GM19372 (cell line): ENCODE results near the gene GRK5.

Source experiments
- ATAC-seq: cut with Tn5 transposase; IDR thresholded peaks from one replicate; pipeline ENCODE4 v1.9.1; 2021; ENCODE audit warnings: mild to moderate bottlenecking, low read depth, moderate library complexity; ENCODE audit not compliant: unreplicated experiment

Gene GRK5

DNA sequence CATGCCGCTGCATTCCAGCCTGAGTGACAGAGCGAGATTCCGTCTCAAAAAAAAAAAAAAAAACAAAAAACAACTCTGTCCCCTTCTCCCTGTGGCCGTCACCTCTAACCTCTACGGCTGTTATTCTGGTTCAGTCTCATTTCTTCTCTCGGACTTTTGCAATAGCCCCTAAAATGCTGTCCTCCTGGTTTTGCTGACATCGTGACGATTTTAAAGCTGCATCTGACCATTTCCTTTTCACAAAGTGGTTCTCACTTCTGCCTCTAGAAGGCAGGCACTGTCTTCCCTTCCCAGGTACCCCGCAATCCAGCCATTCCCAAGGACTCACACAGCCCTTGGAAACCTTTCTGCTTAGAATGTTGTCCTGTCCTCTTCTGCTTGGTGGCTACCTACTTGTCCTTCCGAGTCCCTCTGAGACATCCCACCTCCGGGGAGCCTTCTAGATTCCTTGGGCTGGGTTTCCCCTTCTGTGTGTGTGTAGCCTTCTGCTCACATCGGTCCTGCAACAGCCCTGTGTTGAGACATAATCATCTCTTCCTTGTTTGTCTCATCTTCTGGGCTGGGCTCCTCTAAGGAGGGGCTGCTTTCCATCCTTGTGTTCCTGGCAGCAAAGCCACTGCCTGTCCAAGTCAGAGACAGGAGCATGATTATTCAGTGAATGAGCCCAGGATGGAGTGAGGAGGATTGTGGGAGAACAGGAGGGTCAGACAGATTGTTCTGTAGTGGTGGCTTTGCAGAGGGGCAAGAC lies 83.1 kb downstream of the GRK5 start:
- no peak for ATAC-seq

DNA sequence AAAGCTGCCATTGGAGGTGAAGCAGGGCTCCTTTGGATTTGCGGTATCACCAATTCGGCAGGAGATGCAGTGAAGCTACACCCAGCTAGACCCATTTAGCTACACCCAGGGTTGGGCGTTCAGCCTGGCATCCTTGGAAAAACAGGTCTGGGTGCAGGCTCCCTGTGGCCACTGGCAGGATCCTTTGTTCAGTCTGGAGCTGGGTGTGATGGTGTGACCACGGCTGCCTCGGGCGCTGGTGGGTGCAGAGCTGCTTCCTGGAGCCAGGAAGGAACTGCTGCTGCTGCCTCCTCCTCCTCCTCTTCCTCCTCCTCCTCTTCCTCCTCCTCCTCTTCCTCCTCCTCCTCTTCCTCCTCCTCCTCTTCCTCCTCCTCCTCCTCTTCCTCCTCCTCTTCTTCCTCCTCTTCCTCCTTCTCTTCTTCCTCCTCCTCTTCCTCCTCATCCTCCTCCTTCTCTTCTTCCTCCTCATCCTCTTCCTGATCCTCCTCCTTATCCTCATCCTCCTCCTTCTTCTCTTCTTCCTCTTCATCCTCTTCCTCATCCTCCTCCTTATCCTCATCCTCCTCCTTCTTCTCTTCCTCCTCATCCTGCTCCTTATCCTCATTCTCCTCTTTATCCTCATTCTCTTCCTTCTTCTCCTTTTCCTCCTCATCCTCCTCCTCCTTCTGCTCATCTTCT lies 84.0 kb downstream of the GRK5 start:
- no peak for ATAC-seq

DNA sequence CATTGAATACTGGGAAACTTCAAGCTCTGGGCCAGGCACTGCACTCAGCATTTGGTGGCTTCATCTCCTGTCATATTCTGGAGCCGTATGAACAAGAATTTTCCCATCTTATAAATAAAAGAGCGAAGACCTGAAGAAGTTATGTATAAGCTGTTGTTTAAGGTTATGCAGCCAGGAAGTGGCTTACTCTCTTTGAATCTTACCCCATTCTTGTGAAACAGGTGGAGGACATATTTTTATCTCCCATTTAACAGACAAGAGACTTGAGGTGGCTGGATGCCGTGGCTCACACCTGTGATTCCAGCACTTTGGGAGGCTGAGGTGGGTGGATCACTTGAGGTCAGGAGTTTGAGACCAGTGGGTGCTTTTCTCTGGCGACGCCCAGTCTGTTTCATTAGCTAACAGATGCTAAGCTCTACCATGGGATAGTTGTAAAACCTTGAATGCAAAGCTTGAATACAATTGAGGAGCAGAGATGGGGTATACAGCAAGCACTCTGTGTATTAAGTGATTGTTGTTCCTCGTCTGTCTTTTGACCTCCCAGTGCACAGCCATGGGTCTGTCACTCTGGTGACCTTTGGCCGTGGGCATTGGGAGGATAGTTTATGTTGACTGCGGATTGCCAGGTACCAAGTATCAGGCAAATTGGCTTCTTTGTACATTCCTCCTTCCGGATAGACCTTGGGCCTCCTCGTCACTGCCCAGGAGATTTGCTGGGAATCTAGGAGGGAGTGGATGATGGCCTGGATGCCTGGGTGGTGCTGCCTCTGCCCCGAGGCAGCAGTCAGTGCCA lies 85.8 kb downstream of the GRK5 start:
- no peak for ATAC-seq

DNA sequence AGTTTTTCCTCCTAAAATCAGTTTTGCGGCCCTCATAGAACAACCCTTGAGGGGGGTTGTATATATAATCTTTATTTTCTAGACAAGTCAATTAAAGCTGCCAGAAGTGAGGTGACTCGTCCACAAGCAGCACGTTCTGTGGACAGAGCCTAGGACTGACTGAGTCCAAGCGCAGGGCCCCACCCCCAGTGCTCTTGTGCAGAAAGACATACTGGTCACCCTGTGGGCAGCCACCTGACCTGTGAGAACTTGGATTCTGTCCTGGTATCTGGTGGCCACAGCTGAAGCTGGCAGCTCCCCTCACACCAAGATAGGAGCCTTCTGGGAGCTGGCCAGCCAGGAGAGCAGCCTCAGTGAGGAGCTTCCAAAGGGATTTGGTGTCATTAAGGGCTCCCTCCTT lies 89.3 kb downstream of the GRK5 start:
- ATAC-seq = no peak

DNA sequence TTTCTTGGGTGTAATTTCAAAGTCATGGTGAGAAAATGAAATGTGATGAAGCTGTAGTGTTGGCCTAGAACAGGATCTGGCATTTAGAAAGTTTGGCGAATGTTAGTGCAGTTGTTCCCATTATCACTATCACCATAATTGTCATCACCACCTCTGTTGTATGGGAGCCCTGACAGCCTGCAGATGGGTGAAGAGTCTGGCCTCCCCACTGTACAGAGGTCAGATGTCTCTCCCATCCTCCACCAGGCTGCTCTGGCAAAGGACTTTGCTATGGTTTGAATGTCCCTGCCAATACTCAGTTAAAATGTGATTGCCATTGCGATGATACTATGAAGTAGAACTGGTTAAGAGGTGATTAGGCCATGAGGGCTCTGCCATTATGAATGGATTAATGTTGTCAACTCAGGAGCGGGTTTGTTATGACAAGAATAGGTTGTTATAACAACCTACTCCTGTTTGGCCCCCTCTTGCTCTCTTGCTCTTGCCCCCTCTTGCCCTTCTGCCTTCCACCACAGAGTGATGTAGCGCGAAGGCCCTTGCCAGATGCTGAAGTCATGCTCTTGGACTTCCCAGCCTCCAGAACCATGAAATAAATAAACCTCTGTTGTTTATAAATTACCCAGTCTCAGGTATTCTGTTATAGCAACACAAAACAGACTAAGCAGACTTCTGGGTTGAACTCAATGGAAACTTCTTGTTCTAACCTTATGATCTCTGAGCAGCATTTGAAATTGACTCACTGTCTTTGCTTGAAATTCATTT lies 90.0 kb downstream of the GRK5 start:
- ATAC-seq = no peak

DNA sequence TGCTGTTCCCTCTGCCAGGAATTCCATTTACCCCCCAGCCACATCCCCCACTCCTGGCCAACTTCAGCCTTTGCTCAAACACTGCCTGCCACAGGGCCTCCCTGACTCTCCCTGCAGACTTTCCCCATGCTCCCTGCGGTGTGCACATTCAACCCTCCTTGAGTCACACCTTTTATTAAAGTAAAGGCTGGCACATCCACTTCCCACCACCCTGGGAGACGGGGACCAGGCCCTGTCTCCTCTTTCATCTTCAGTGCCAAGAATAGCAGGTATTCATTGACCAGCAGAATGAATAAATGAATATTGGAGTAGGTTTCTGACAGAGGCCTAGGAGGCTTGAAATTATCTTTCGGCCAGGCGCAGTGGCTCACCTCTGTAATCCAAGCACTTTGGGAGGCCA lies 91.4 kb downstream of the GRK5 start:
- no peak for ATAC-seq

DNA sequence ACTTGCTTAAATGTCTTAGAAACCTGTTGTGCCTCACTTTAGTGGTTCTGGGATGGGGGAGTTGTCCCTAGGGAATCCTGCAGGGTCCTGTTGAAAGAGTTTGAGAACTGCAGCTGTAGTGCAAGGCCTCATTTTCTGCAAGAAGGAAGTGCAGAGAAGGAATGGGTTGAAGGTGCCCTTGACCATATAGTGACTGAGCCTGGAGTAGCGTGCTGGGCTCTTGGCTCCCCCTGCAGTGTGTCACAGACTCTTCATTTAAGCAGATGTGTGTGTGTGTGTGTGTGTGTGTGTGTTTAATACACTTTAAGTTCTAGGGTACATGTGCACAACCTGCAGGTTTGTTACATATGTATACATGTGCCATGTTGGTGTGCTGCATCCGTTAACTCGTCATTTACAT lies 92.2 kb downstream of the GRK5 start:
- no peak for ATAC-seq

DNA sequence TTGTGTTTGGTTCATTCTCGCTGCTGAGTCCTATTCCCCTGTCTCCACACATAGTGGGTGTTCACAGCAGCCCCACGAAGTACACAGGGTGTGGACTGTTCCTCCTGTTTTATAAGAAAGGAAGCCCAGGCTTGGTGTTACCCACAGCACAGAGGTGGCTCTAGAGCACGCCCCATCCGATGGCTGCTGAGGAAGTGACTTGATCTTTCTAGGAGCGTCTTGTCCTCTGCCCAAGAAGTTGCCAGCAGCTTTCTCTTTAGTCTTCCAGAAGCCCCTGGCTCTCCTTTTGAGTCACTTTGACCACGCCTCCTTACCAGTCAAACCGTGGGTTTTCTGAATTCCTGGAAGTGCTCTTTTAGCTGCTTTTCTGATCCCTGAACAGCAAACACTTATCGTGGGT lies 94.0 kb downstream of the GRK5 start:
- ATAC-seq = no peak

DNA sequence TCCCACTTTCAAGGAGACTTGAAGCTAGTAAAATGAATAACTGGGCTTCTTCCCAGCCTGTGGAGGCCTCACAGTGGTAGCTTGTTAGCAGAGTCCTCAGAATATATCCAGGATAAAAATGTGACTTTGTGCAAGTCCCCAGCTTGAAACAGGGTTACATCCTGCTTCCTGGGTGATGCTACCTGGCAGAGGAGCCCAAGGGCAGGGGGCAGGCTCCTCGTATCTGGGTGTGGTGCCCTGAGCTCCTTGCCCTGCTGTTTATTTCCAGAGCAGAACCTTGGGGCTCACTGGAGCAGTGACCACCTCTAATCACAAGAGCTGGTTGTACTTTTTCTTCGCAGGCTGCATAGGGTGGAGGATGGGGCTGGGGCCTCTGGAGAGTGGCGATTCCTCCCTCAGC lies 94.8 kb downstream of the GRK5 start:
- ATAC-seq = no peak

DNA sequence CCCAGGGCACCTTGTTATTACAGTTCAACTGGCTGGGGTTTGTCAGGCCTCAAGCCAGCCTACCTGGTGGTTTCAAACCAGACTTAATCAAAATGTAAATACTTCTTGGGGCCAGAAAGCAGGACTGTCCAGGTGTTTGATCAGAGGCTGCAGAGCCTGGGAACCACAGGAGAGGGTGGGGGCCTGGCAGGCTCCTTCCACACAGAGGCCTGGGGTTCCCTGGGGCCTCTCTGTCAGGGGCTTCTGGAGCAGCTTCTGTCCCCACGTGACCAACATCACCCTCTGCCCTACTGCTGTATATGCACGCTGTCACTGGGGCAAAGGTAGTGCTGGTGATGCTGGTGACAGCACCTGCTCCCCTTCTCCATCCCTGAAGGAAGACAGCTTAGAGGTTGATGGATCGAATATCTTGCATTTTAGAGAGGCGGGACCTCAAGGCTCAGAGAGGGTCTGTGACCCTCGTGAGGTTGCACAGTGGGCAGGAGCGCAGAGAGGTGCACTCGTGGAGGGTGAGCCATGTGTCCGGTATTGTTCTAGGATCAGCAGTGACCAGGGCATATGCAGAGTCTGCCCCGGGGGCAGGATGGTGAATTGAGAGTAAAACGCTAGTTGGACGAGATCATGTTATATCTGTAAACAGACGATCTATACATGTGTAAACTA lies 95.4 kb downstream of the GRK5 start:
- ATAC-seq = no peak

DNA sequence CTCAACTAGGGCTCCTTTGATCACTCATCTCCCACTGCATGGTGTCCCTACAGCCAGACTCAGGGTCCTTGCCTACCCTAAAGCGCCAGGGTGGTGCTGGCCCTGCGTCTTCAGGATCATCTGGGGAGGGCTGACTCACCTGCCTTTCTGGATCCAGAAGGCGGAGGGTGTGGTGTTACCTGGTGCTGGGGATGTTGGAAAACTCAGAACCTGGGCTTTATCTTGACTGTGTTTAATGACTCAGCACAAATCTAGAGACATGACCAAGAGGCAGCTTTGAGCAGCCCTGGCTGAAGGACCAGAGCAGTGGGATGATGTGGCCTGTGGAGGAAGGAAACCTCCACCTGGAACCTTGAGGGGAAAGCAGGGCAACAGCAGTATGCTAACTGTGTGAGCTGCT lies 96.5 kb downstream of the GRK5 start:
- ATAC-seq = no peak

DNA sequence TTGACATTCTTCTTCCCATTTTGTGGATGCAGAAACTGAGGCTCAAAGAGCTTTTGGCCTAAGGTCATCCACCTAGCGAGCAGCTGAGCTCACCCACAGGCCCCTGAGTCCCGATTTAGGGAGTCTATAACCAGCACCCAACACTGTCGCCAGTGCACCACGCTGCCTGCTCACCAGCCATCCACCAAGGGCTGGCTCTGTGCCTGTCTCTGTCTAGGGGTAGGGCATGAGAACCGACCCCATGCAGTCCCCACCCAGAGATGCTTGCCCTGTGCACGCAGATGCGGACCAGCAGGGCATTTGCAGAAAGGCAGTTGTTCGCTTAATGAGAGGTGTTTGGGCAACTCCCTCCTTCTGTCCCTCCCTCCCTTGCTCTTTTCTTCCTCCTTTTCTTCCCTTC lies 97.2 kb downstream of the GRK5 start:
- no peak for ATAC-seq

DNA sequence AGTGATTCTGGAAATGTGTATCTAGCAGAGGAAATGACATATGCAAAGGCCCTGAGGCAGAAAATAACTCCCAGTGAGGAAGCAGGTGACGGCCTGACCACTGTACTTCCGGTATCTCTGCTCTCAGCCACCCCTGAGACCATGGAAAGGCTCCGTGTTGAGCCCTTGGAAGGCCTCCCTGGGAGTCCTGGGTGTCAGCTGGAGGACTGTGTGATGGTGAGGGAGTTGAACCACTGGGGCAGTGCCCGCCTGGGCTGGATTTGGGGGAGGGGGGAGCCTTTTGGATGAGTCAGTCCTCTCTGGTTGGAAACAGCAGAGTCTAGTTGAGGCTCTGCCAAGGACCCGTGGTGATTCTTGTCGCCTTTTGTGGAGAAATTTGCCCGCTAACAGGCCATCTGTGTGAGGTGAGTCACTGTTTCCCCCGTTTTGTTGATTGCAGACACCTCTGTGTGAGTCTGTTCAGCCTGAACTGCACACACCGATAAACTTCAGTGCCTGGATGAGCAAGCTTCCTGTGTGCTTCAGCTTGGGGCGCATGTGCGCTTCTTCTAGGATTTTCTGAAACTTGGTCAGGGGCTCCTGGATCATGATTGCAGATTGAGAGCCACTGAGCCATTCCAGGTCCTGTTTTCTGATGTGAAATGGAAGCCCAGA lies 98.6 kb downstream of the GRK5 start:
- peak; percentile 47 for ATAC-seq

DNA sequence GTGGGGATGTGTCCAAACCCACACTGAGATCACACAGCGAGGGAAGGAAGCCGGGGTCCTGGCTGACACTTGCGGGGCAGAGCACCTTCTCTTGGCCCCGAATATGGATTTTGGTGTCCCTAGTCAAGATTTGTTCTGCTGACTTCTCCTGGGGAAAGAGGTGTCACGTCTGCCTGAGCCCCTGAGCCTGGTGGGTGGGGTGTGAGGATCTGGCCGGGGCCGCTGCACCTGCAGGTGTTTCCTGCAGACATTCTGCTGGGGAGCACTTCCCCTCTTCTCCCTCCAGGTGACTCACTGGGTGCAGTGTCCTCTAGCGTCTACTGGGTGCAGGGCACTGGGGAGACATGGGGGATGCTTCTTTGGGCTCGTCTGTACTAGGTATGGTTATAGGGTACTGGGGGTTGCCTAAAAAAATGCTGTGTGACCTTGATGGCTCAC lies 99.2 kb downstream of the GRK5 start:
- ATAC-seq = peak; percentile 70

DNA sequence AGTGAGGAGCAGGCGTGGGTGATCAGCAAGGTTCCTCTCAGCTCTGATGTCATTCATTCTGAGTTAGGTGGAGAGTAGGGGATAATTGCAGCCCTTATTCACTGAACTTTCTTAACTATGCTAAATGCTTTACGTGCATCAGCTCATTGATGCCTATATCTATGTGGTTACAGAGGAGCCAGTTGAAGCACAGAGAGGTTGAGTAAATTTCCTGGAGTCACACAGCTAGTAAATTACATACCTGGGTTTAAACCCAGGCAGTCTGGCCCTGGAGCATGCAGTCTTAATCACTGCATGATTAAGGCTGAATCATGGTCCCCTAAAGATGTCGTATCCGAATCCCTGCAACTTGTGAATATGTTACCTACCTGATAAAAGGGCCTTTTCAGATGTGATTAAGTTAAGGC lies 99.6 kb downstream of the GRK5 start:
- ATAC-seq = no peak

DNA sequence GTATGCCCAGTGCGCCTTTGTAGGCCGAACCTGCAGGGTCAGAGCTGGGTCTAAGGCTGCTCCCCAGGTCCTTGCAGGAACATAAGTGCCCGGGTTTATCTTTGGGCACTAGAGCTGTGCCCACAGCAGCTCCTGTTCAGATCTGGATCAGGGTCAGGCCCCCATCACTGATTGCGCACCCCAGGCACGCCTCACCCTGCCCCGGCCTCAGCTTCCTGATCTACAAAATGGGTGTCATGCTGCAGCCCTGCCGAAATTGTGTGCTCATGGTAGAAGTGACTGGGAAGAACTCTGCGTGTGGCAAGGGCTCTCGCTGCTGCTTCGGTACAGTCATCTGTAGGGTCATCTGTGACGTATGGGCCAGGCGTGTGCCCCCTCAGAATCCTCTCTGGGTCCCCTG lies 100.7 kb downstream of the GRK5 start:
- ATAC-seq = no peak

DNA sequence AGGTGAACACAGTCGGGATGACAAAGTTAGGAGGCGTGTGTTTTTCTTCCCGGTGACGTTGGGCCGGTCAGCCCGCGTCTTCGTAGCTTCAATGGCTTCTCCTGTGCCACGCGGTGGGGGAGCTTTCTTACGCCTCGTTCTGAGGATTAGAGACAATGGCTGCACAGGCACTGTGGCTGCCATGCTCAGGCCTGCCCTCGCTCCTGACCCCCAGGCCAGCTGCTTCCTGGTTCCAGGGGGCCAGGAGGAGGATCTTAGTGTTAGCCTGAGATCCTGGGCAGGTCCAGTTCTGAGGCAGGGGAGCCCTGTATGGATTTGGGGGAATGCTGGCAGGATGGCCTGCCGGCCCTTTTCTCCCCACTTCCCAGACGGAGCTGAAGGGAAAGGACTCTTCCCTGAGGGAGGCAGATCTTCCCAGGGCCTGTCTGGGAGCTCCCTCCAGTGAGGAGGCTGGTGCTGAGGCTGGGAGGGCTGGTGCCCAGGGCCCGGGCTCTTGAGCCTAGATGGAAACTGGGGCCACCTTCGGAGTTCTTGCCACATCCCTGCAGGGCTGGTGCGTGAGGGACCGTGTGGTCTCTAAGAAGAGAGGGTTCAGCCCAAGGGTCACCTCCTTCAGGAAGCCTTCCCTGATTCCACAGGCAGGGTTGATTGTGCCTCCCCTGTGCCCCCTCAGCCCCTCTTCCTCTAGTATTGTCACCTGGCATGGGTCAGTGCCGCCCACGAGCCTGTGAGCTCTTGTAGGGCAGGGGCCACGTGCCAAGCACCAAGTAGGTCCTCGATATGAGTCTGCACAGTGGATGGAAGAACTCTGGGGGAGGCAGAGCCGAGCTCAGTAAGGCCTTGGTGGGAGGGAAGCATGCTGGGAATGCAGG lies 101.4 kb downstream of the GRK5 start:
- ATAC-seq = no peak

DNA sequence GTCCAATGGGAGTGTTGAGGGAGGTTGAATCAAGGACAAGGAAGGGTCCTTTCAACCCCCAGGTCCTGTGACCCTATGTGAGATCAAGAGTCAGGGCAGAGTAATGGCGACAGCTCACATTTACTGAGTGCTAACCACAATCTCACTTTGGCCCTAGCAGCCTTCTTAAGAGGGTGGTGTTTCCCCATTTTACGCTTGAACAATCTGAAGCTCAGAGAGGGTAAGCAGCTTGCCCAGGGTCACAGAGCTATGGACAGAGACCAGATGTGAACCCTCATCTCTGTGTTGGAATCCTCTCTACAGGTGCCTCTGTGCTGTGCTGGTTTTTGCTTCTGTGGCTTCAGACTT lies 102.0 kb downstream of the GRK5 start:
- no peak for ATAC-seq

DNA sequence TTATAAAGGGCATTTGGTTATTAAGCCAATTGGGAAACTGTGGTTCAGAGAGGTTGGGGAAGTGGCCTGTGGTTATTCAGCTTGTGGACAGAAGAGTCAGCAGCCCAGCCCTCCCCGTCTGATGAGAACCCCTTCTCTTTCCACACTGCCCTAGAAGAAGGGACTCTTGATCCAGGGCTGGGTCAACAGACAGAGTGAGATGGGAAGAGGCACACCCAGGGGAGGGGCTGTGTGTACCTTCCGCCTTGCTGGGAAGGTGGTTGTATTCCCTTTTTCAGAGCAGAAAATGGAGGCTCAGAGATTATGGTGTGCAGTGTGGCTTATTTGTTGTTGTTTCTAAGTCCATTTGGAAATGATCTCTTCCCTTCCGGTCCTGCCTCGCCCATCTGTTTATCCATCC lies 103.4 kb downstream of the GRK5 start:
- ATAC-seq = no peak
